ENCODE results near the gene SEC24C.
"Not testable (repeated sequence)": the region's sequence is repeated elsewhere in the genome, so short reads cannot be mapped to it uniquely, and the experiment has no call there.

Gene SEC24C

DNA sequence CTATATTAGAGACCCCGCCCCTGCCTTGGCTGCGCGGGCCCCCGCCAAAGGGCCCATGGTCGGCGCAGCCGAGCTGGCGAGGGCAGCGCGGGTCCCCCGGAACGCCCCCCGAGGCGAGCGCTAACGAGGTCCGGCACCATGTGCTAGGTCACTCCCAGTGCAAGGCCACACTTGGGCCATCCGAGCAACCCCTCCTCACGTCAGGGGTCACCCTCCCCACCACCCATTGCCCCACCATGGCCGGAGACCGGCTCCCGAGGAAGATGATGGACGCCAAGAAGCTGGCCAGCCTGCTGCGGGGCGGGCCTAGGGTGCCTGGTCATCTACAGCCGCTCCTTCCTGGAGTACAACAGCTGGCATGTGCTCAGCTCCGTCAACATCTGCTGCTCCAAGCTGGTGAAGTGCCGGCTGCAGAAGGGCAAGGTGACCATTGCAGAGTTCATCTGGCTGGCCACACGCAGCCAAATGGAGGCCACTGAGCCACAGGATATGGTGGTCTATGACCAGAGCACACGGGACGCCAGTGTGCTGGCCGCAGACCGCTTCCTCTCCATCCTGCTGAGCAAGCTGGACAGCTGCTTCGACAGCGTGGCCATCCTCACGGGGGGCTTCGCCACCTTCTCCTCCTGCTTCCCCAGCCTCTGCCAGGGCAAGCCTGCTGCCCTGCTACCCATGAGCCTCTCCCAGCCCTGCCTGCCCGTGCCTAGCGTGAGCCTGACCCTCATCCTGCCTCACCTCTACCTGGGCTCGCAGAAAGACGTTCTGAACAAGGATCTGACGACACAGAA is 12.4 kb upstream of the SEC24C start:
- DNase-seq = no peak

DNA sequence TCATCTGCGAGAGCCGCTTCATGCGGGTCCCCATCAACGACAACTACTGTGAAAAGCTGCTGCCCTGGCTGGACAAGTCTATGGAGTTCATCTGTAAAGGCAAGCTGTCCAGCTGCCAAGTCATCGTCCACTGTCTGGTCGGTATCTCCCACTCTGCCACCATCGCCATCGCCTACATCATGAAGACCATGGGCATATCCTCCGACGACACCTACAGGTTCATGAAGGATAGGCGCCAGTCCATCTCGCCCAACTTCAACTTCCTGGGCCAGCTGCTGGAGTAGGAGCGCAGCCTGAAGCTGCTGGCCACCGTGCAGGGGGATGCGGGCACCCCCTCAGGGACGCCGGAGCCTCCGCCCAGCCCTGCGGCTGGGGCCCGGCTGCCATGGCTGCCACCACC is 11.7 kb upstream of the SEC24C start:
- DNase-seq = no peak

- DNase-seq = no peak
Measured at GRCh38 chr10:73732931-73733623, 11.1 kb upstream of the SEC24C start.

DNA sequence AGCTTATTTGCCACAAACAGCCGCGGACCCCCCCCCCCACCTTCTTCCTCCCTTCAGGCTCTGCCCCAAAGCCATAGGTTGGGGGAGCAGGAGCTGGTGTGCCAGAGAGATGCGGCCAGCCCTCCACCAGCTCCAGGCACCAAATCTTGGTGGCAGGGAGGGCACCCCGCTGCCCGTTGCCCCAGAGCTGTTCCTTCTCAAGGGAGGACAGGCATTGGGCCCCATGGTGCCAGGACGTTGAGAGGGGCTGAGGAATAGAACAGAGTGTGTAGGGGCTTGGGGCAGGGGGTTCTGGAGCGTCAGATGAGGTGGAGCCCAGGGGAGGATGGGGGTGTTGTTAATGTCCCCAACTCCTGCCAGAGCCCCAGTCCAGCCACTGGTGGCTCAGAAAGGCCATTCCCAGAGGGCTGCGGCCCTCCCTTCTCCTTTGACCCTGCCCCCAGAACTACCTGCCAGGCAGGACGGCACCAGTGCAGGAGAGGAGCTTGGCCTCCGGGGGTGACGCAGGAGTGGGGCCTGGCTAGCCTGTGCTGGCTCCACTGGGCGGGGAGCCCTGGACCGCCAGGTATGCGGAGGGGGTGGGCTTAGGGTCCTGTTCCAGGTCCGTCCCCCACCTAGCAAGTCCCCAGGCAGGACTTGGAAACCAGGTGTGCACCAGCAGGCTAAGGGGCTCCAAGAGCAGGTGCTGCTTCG is 10.0 kb upstream of the SEC24C start:
- DNase-seq = no peak

DNA sequence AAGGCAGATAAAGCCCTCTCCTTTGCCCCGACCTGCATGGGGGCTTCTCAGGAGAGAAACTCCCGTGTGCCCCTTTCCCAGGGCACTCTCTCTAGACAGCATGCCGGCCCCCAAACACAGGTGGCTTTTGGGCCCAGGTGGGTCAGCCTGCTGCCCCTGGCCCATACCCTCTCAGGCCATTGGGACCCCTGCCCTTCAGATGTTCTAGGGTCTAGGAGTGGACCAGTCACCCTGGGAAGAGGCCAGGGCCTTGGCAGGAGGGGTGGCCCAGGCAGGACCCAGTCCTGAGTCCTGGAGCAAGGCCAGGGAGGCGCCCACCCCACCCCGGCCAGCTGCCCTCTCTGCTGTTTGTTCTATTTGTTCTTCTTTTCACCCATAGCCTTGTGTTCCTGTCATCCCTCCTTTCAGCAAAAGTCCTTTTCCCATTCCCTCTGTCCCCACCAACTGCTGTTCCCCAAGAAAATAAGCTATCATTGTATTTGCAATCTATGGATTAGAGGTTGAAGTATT is 9.3 kb upstream of the SEC24C start:
- DNase-seq = no peak

- DNase-seq = not testable (repeated sequence)
Measured at GRCh38 chr10:73740501-73741254, 3.5 kb upstream of the SEC24C start.

DNA sequence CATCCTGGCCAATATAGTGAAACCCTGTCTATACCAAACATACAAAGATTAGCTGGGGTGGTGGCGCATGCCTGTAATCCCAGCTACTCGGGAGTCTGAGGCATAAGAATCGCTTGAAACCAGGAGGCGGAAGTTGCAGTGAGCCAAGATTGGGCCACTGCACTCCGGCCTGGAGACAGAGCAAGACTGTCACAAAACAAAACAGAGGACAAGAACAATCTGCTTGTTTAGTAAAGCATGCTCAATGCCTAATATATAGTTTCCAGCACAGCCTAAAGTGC is 1.8 kb upstream of the SEC24C start:
- DNase-seq = no peak

- DNase-seq = no peak
Measured at GRCh38 chr10:73743327-73743904, 756 bp upstream of the SEC24C start.

DNA sequence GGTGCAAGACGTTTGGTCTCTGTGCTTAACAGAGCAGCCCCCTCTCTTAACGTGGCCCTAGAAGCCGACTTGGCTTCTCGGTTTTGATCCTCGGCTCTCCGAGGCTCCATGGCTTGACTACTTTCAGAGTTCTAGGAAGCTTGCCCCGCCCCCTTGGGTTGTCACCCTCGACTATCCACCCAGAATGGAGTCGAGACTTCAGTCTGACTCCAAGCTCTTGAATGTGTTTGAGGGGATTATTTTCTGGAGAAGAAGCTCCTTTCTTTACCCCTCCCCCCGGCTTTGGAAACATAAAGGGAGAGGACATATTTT is 448 bp downstream of the SEC24C start:
- peak; percentile 57 for DNase-seq

DNA sequence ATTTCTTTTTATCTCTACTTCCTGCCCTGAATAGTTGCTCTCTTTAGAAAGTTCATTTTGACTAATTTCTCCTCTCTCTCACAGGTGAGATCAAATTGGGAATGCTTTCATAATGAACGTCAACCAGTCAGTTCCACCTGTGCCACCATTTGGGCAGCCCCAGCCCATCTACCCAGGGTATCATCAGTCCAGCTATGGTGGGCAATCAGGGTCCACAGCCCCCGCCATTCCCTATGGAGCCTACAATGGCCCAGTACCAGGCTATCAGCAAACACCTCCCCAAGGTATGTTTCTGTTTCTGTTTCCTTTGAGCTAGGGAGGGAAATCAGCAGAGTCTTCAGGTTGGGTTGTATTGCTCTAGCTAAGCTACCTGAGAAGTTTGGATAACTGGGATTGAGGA is 2.5 kb downstream of the SEC24C start:
- no peak for DNase-seq

GRCh38 chr10:73750819-73751218 is 6.6 kb downstream of the SEC24C start:
- no peak for DNase-seq

- no peak for DNase-seq
Measured at GRCh38 chr10:73756183-73756582, 12.0 kb downstream of the SEC24C start.

DNA sequence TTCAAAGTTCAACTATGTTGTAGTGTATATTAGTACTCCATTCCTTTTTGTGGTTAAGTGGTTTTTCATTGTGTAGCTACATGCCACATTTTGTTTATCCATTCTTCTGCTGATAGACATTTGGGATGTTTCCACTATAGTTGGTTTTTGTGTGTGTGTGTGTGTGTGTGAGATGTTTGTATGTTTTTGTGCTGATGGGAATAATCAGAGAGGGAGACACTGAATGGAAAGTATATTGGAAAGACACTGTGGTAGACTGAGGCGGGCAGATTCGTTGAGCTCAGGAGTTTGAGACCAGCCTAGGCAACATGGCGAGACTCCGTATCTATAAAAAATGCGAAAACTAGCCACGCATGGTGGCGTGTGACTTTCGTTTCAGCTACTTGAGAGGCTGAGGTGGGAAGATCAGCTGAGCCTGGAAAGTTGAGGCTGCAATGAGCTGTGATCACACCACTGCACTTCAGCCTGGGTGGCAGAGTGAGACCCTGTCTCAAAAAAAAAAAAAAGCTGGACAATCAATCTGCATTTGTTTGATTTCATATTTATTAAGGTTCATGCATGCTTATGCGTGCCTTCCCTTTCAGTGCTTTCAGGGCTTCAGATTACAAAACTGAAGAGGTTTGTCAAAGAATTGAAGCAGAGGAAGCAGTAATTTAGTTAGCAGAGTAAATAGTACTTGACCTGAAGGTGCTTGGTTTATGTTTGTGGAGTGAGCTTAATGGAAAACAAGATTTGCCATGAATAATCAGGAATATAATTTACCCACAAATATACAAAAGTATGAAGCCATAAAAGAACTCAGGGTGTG is 14.7 kb downstream of the SEC24C start:
- peak; percentile 42 for DNase-seq

GRCh38 chr10:73759512-73760115 is 15.4 kb downstream of the SEC24C start:
- DNase-seq = peak; percentile 87

- no peak for DNase-seq
Measured at GRCh38 chr10:73761781-73762180, 17.6 kb downstream of the SEC24C start.

GRCh38 chr10:73762915-73763314 is 18.7 kb downstream of the SEC24C start:
- DNase-seq = no peak

DNA sequence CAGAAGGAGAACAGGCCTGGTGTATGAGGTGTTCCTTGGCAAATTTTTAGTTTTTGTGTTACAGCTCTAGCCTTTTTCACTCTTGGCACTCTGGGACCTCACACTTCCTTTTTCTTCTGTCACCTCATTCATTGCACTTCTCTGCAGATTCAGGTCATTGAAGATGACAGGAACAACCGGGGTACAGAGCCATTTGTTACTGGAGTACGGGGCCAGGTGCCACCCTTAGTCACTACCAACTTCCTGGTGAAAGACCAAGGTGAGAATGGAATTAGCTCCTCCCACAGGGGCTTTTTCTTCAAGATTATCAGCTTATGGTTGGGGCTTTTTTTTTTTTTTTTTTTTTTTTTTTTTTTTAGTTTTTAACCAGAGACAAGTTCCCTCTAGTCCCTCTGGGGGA is 19.2 kb downstream of the SEC24C start:
- DNase-seq = peak; percentile 75

- DNase-seq = no peak
Measured at GRCh38 chr10:73765066-73765465, 20.9 kb downstream of the SEC24C start.

DNA sequence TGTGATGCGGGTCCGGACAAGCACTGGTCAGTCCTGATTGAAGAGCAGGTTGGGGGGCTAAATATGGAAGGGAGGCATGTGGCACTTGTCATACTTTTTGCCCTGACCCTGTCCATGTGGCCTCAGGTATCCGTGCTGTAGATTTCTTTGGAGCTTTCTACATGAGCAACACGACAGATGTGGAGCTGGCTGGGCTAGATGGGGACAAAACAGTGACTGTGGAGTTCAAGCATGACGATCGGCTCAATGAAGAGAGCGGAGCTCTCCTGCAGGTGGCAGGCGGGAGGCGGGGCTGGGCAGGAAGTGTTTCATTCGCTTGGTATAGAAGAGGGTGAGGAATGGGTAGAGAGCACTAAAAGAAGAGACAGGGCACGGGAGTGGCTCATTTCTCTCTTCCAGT is 24.7 kb downstream of the SEC24C start:
- peak; percentile 76 for DNase-seq

GRCh38 chr10:73769396-73769795 is 25.2 kb downstream of the SEC24C start:
- DNase-seq = no peak

DNA sequence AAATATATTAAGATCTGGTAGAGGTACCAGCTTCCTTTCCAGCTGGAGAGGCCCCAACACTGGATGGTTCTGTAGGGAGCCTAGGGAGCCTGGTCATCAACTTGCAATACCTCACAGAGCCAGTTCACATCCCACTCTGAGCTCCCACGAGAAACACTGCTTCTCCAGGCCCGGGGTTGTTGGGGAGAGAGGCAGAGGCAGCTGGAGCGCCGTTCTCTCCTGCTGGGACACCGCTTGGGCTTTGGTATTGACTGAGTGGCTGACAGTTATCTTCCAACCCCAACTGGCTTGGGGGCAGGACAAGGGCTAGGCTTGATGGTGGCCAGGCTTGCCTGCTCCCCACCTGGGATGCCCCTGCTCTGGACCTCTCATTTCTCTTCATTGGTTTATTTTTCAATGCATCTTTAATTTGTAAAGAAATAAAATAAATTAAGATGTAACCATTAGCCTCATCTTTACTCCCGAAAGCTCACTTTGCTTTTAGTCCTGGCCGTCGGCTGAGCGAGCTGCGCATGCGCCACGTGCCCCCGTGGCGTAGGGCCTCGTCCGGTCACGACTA is 27.6 kb downstream of the SEC24C start:
- no peak for DNase-seq
